Activated CD4-positive, alpha-beta T cell treated with anti-CD3 and anti-CD28 coated beads, Interleukin-2, amount 10 ng/mL, durations not matched to agents 7 days and 5 days (primary cell): ENCODE results near the gene ANKS1B. TPM values are rescaled to one million over a fixed set of nuclear protein-coding genes. Genes with fewer than 3 reads are reported as not detected.

Source experiments
- CTCF ChIA-PET: fragments of 350-600 bp; sonication (Branson Sonifier 250); formaldehyde crosslinking; loops from one replicate; lab custom pipeline; 2021; ENCODE audit warnings: antibody characterized with exemption; lab: Charles Lee
- POLR2A ChIA-PET: fragments of 350-600 bp; sonication (Branson Sonifier 250); formaldehyde crosslinking; loops from one replicate; lab custom pipeline; 2021; ENCODE audit warnings: antibody characterized with exemption; lab: Charles Lee
- DNase-seq: peaks from one replicate; pipeline ENCODE4 v3.0.0-alpha.2; 2020
- H3K27ac Mint-ChIP-seq: one replicate; pipeline ENCODE4 v1.8.0; 2021; ENCODE audit warnings: mild to moderate bottlenecking, moderate library complexity, mixed read lengths
- H3K27me3 Mint-ChIP-seq: one replicate; pipeline ENCODE4 v1.8.0; 2021; ENCODE audit warnings: mixed read lengths
- H3K36me3 Mint-ChIP-seq: one replicate; pipeline ENCODE4 v1.8.0; 2021; ENCODE audit warnings: low read depth, mixed read lengths
- H3K4me1 Mint-ChIP-seq: one replicate; pipeline ENCODE4 v1.8.0; 2021; ENCODE audit warnings: mixed read lengths
- H3K4me3 Mint-ChIP-seq: one replicate; pipeline ENCODE4 v1.8.0; 2021; ENCODE audit warnings: mild to moderate bottlenecking, moderate library complexity, mixed read lengths
- H3K9me3 Mint-ChIP-seq: one replicate; pipeline ENCODE4 v1.8.0; 2021; ENCODE audit warnings: mixed read lengths
- total RNA-seq, 2 experiments: library from RNA; stranded (reverse); gene quantifications; one replicate each; pipeline ENCODE4 v1.2.3, GENCODE V29; 2021

Gene ANKS1B
- total RNA-seq, 2 experiments from 2014 or later = 0.17 to 0.25 TPM

- no peaks in the 10 kb centered on the region for H3K36me3 Mint-ChIP-seq
- H3K4me3 Mint-ChIP-seq = no peak overlapping the region
- ChIA-PET POLR2A (no interaction called here), CTCF (no interaction called here)
- H3K27me3 Mint-ChIP-seq = no peaks in the 10 kb centered on the region
- no peaks in the 10 kb centered on the region for H3K4me1 Mint-ChIP-seq
- no peak for DNase-seq
- no peaks in the 10 kb centered on the region for H3K9me3 Mint-ChIP-seq
- no peak overlapping the region for H3K27ac Mint-ChIP-seq
Measured at GRCh38 chr12:99201906-99202645, 782.7 kb downstream of the ANKS1B start.

- Mint-ChIP-seq H3K9me3 (peaks cover 2% of the 10 kb centered on the region), H3K4me3 (no peak overlapping the region), H3K36me3 (no peaks in the 10 kb centered on the region), H3K4me1 (no peaks in the 10 kb centered on the region), H3K27ac (no peak overlapping the region), H3K27me3 (no peaks in the 10 kb centered on the region)
- no peak for DNase-seq
- ChIA-PET POLR2A (no interaction called here), CTCF (interaction anchor here (0.6 kb wide), 1 partner anchor 1023 kb away, joined by 3 read pairs; no protein-coding TSS in a partner anchor)
Measured at GRCh38 chr12:99200711-99201384, 783.9 kb downstream of the ANKS1B start.

- ChIA-PET POLR2A (no interaction called here), CTCF (no interaction called here)
- DNase-seq = no peak
- H3K4me1 Mint-ChIP-seq = peaks cover 3% of the 10 kb centered on the region
- no peak overlapping the region for H3K4me3 Mint-ChIP-seq
- H3K27me3 Mint-ChIP-seq = no peaks in the 10 kb centered on the region
- H3K36me3 Mint-ChIP-seq = no peaks in the 10 kb centered on the region
- H3K9me3 Mint-ChIP-seq = peaks cover 2% of the 10 kb centered on the region
- no peak overlapping the region for H3K27ac Mint-ChIP-seq
Measured at GRCh38 chr12:99195474-99195873, 789.3 kb downstream of the ANKS1B start.

- POLR2A ChIA-PET = no interaction called here
- no peak overlapping the region for H3K27ac Mint-ChIP-seq
- H3K4me1 Mint-ChIP-seq = peaks cover 3% of the 10 kb centered on the region
- CTCF ChIA-PET = no interaction called here
- no peak overlapping the region for H3K4me3 Mint-ChIP-seq
- no peak for DNase-seq
- peaks cover 5% of the 10 kb centered on the region for H3K9me3 Mint-ChIP-seq
- H3K27me3 Mint-ChIP-seq = no peaks in the 10 kb centered on the region
- no peaks in the 10 kb centered on the region for H3K36me3 Mint-ChIP-seq
Measured at GRCh38 chr12:99192489-99192888, 792.2 kb downstream of the ANKS1B start.

- H3K36me3 Mint-ChIP-seq = no peaks in the 10 kb centered on the region
- no peak overlapping the region for H3K27ac Mint-ChIP-seq
- H3K9me3 Mint-ChIP-seq = peaks cover 1% of the 10 kb centered on the region
- H3K4me1 Mint-ChIP-seq = no peaks in the 10 kb centered on the region
- no peak for DNase-seq
- ChIA-PET CTCF (no interaction called here), POLR2A (no interaction called here)
- H3K27me3 Mint-ChIP-seq = no peaks in the 10 kb centered on the region
- H3K4me3 Mint-ChIP-seq = no peak overlapping the region
Measured at GRCh38 chr12:99176871-99177270, 807.9 kb downstream of the ANKS1B start.

GRCh38 chr12:99170461-99170860 is 814.3 kb downstream of the ANKS1B start:
- H3K4me3 Mint-ChIP-seq = no peak overlapping the region
- ChIA-PET CTCF (no interaction called here), POLR2A (no interaction called here)
- no peaks in the 10 kb centered on the region for H3K27me3 Mint-ChIP-seq
- no peak overlapping the region for H3K27ac Mint-ChIP-seq
- no peak for DNase-seq
- H3K36me3 Mint-ChIP-seq = no peaks in the 10 kb centered on the region
- no peaks in the 10 kb centered on the region for H3K9me3 Mint-ChIP-seq
- no peaks in the 10 kb centered on the region for H3K4me1 Mint-ChIP-seq

GRCh38 chr12:99170037-99170436 is 814.7 kb downstream of the ANKS1B start:
- H3K4me3 Mint-ChIP-seq = no peak overlapping the region
- no peaks in the 10 kb centered on the region for H3K36me3 Mint-ChIP-seq
- H3K27ac Mint-ChIP-seq = no peak overlapping the region
- no peaks in the 10 kb centered on the region for H3K9me3 Mint-ChIP-seq
- H3K27me3 Mint-ChIP-seq = no peaks in the 10 kb centered on the region
- CTCF ChIA-PET = no interaction called here
- DNase-seq = no peak
- POLR2A ChIA-PET = no interaction called here
- no peaks in the 10 kb centered on the region for H3K4me1 Mint-ChIP-seq

GRCh38 chr12:99157946-99158345 is 826.8 kb downstream of the ANKS1B start:
- DNase-seq = no peak
- CTCF ChIA-PET = no interaction called here
- Mint-ChIP-seq H3K4me3 (no peak overlapping the region), H3K9me3 (peaks cover 3% of the 10 kb centered on the region), H3K27ac (no peak overlapping the region), H3K36me3 (no peaks in the 10 kb centered on the region), H3K4me1 (no peaks in the 10 kb centered on the region), H3K27me3 (no peaks in the 10 kb centered on the region)
- POLR2A ChIA-PET = no interaction called here

- ChIA-PET POLR2A (no interaction called here), CTCF (no interaction called here)
- DNase-seq = no peak
- Mint-ChIP-seq H3K27me3 (no peaks in the 10 kb centered on the region), H3K27ac (no peak overlapping the region), H3K4me1 (no peaks in the 10 kb centered on the region), H3K4me3 (no peak overlapping the region), H3K9me3 (no peaks in the 10 kb centered on the region), H3K36me3 (no peaks in the 10 kb centered on the region)
Measured at GRCh38 chr12:99154983-99155336, 829.8 kb downstream of the ANKS1B start.

- Mint-ChIP-seq H3K4me1 (no peaks in the 10 kb centered on the region), H3K27ac (no peak overlapping the region), H3K9me3 (no peaks in the 10 kb centered on the region), H3K36me3 (no peaks in the 10 kb centered on the region), H3K27me3 (no peaks in the 10 kb centered on the region), H3K4me3 (no peak overlapping the region)
- ChIA-PET CTCF (no interaction called here), POLR2A (no interaction called here)
- DNase-seq = no peak
Measured at GRCh38 chr12:99154216-99154982, 830.3 kb downstream of the ANKS1B start.

GRCh38 chr12:99153293-99153692 is 831.4 kb downstream of the ANKS1B start:
- POLR2A ChIA-PET = no interaction called here
- Mint-ChIP-seq H3K9me3 (no peaks in the 10 kb centered on the region), H3K27ac (no peak overlapping the region), H3K36me3 (no peaks in the 10 kb centered on the region), H3K27me3 (no peaks in the 10 kb centered on the region), H3K4me1 (no peaks in the 10 kb centered on the region), H3K4me3 (no peak overlapping the region)
- CTCF ChIA-PET = no interaction called here
- no peak for DNase-seq

- Mint-ChIP-seq H3K4me3 (no peak overlapping the region), H3K4me1 (no peaks in the 10 kb centered on the region), H3K27me3 (no peaks in the 10 kb centered on the region), H3K9me3 (no peaks in the 10 kb centered on the region), H3K27ac (no peak overlapping the region), H3K36me3 (no peaks in the 10 kb centered on the region)
- DNase-seq = no peak
- ChIA-PET POLR2A (no interaction called here), CTCF (no interaction called here)
Measured at GRCh38 chr12:99152337-99152736, 832.4 kb downstream of the ANKS1B start.

- no peak for DNase-seq
- POLR2A ChIA-PET = no interaction called here
- Mint-ChIP-seq H3K4me3 (no peak overlapping the region), H3K36me3 (no peaks in the 10 kb centered on the region), H3K9me3 (no peaks in the 10 kb centered on the region), H3K27me3 (no peaks in the 10 kb centered on the region), H3K4me1 (no peaks in the 10 kb centered on the region), H3K27ac (no peak overlapping the region)
- CTCF ChIA-PET = interaction anchor here (0.6 kb wide), 2 partner anchors 996 to 1848 kb away, joined by 3 to 5 read pairs; no protein-coding TSS in a partner anchor
Measured at GRCh38 chr12:99151744-99152143, 833.0 kb downstream of the ANKS1B start.
